PC-9 (cell line): ENCODE measurements around the gene MAP2K5. TPM values are rescaled to one million over a fixed set of nuclear protein-coding genes. Genes with fewer than 3 reads are reported as not detected.

Source experiments
- BruUV-seq: library from RNA; stranded (reverse); fragments of 400-500 nt; replicated peaks from 2 replicates; lab custom pipeline; 2021; lab: Mats Ljungman, UMichigan
- CTCF ChIA-PET: fragments of 300-600 bp; sonication (Branson Sonifier 250); formaldehyde crosslinking; loops from one replicate; lab custom pipeline; 2022; ENCODE audit warnings: antibody characterized with exemption; lab: Charles Lee
- POLR2A ChIA-PET: fragments of 300-600 bp; sonication (Branson Sonifier 250); formaldehyde crosslinking; loops from one replicate; lab custom pipeline; 2022; ENCODE audit warnings: antibody characterized with exemption; ENCODE audit not compliant: unreplicated experiment; lab: Charles Lee
- DNase-seq, 2 experiments: peaks; one replicate each; pipeline versions ENCODE4 v3.0.0 to v3.0.0-alpha.2; 2015 to 2022; ENCODE audit warnings: mixed read lengths in 1 of 2
- H2AFZ ChIP-seq: fragments of 200-600 bp; sonication (generic); 2 replicates; pipeline ENCODE4 v1.8.1; 2017; ENCODE audit warnings: antibody characterized with exemption
- H3F3A ChIP-seq: fragments of 200-600 bp; sonication (generic); 2 replicates; pipeline ENCODE4 v1.8.1; 2017; ENCODE audit warnings: antibody characterized with exemption, mild to moderate bottlenecking, low read depth; ENCODE audit not compliant: insufficient read depth
- H3K27ac ChIP-seq: fragments of 200-600 bp; sonication (generic); 2 replicates; pipeline ENCODE4 v1.6.1; 2016; ENCODE audit warnings: mixed run types
- H3K27me3 ChIP-seq: fragments of 200-600 bp; sonication (generic); 2 replicates; pipeline ENCODE4 v1.6.1; 2016; ENCODE audit warnings: low read depth, mixed run types; ENCODE audit not compliant: insufficient read depth
- H3K36me3 ChIP-seq: fragments of 200-600 bp; sonication (generic); 2 replicates; pipeline ENCODE4 v1.6.1; 2016; ENCODE audit warnings: low read depth, mixed run types
- H3K4me1 ChIP-seq: fragments of 200-600 bp; sonication (generic); replicated peaks from 2 replicates; pipeline ENCODE4 v1.6.1; 2016; ENCODE audit warnings: mixed run types; ENCODE audit not compliant: insufficient read depth
- H3K4me2 ChIP-seq: fragments of 200-600 bp; sonication (generic); 2 replicates; pipeline ENCODE4 v1.6.1; 2017; ENCODE audit warnings: mixed run types
- H3K4me3 ChIP-seq: fragments of 200-600 bp; sonication (generic); 2 replicates; pipeline ENCODE4 v1.6.1; 2016; ENCODE audit warnings: mixed run types
- H3K79me2 ChIP-seq: fragments of 200-600 bp; sonication (generic); 2 replicates; pipeline ENCODE4 v1.6.1; 2017; ENCODE audit warnings: low read depth, mixed run types
- H3K9me2 ChIP-seq: fragments of 200-600 bp; sonication (generic); 2 replicates; pipeline ENCODE4 v1.8.1; 2017; ENCODE audit warnings: mild to moderate bottlenecking; ENCODE audit not compliant: insufficient read depth
- H3K9me3 ChIP-seq: fragments of 200-600 bp; sonication (generic); 2 replicates; pipeline ENCODE4 v1.8.1; 2016; ENCODE audit warnings: low read depth; ENCODE audit not compliant: insufficient read depth
- H4K20me1 ChIP-seq: fragments of 200-600 bp; sonication (generic); 2 replicates; pipeline ENCODE4 v1.8.1; 2017; ENCODE audit not compliant: insufficient read depth
- CTCF ChIP-seq: fragments of 200-600 bp; sonication (generic); conservative IDR thresholded peaks from 2 replicates; pipeline ENCODE4 v1.6.1; 2017; ENCODE audit warnings: mixed run types, antibody characterized with exemption, mild to moderate bottlenecking, moderate library complexity
- EZH2 ChIP-seq: fragments of 200-600 bp; sonication (generic); IDR thresholded peaks from 2 replicates; pipeline ENCODE4 v1.8.0; 2017; ENCODE audit warnings: antibody characterized with exemption, low read depth
- intact Hi-C: fragments of 100-400 bp; cut with micrococcal nuclease; formaldehyde crosslinking; loops from one replicate; pipeline ENCODE4 v1.10.0; 2022; ENCODE audit not compliant: unreplicated experiment
- total RNA-seq: library from RNA; stranded (reverse); gene quantifications from 2 replicates; pipeline ENCODE4 v1.2.3, GENCODE V29; 2021

Gene MAP2K5
- total RNA-seq, 1 experiment from 2014 or later: 26.9 TPM

- intact Hi-C loops: no loop called here
- TF ChIP-seq CTCF (no peak), EZH2 (no peak)
- no TSS peak for BruUV-seq
- Histone ChIP-seq H3K4me1 (no peaks in the 10 kb centered on the region), H3F3A (no peaks in the 10 kb centered on the region), H4K20me1 (no peaks in the 10 kb centered on the region), H3K4me2 (no peak overlapping the region), H3K27me3 (no peaks in the 10 kb centered on the region), H3K9me3 (no peaks in the 10 kb centered on the region), H3K4me3 (no peak overlapping the region), H3K27ac (no peak overlapping the region), H3K9me2 (no peaks in the 10 kb centered on the region), H2AFZ (no peak overlapping the region), H3K36me3 (no peaks in the 10 kb centered on the region), H3K79me2 (no peaks in the 10 kb centered on the region)
- CTCF ChIA-PET: no interaction called here
- DNase-seq: no peak
- POLR2A ChIA-PET: no interaction called here
Observed at GRCh38 chr15:67775998-67776397, 233.5 kb downstream of the MAP2K5 start.

- Histone ChIP-seq H3K4me2 (no peak overlapping the region), H3K4me1 (no peaks in the 10 kb centered on the region), H3K27ac (no peak overlapping the region), H3K4me3 (no peak overlapping the region), H3K9me2 (no peaks in the 10 kb centered on the region), H2AFZ (no peak overlapping the region), H3F3A (no peaks in the 10 kb centered on the region), H3K9me3 (no peaks in the 10 kb centered on the region), H4K20me1 (no peaks in the 10 kb centered on the region), H3K36me3 (no peaks in the 10 kb centered on the region), H3K27me3 (no peaks in the 10 kb centered on the region), H3K79me2 (no peaks in the 10 kb centered on the region)
- intact Hi-C loops: no loop called here
- POLR2A ChIA-PET: no interaction called here
- TF ChIP-seq CTCF (no peak), EZH2 (no peak)
- CTCF ChIA-PET: interaction anchor here (0.6 kb wide), 1 partner anchor 380 kb away, joined by 3 read pairs; no protein-coding TSS in a partner anchor
- BruUV-seq: no TSS peak
- DNase-seq: no peak
Observed at GRCh38 chr15:67776600-67776999, 234.1 kb downstream of the MAP2K5 start.

GRCh38 chr15:67777071-67777470, 234.6 kb downstream of the MAP2K5 start:
- Histone ChIP-seq H3K4me1 (no peaks in the 10 kb centered on the region), H2AFZ (no peak overlapping the region), H3K4me3 (no peak overlapping the region), H4K20me1 (no peaks in the 10 kb centered on the region), H3F3A (no peaks in the 10 kb centered on the region), H3K27me3 (no peaks in the 10 kb centered on the region), H3K36me3 (no peaks in the 10 kb centered on the region), H3K79me2 (no peaks in the 10 kb centered on the region), H3K9me2 (no peaks in the 10 kb centered on the region), H3K4me2 (no peak overlapping the region), H3K27ac (no peak overlapping the region), H3K9me3 (no peaks in the 10 kb centered on the region)
- intact Hi-C loops: no loop called here
- DNase-seq: no peak
- no TSS peak for BruUV-seq
- CTCF ChIA-PET: interaction anchor here (0.6 kb wide), 1 partner anchor 379 kb away, joined by 3 read pairs; no protein-coding TSS in a partner anchor
- no peak for TF ChIP-seq EZH2
- no peak for TF ChIP-seq CTCF
- POLR2A ChIA-PET: no interaction called here
